Thyroid gland (tissue), 4 donors: ENCODE results near the gene XRCC4.

Experiments
- POLR2A ChIP-seq, 2 donors: fragments of 450-650 bp; IDR thresholded peaks; one replicate each; pipeline ENCODE4 v1.6.1; 2017; ENCODE audit warnings: antibody characterized with exemption in 2 of 2, mild to moderate bottlenecking in 2 of 2, moderate library complexity in 1 of 2
- TF ChIP-seq, protein P1 (sequence below), 6 experiments: fragments of 200-600 bp in 3 of 6; fragments of 450-650 bp in 3 of 6; sonication (generic) in 3 of 6; IDR thresholded peaks; one replicate each; pipeline ENCODE4 v1.5.1; 2016 to 2019; ENCODE audit warnings: antibody characterized with exemption in 6 of 6, mild to moderate bottlenecking in 2 of 6, inconsistent platforms in 1 of 6, moderate library complexity in 1 of 6

DNA sequence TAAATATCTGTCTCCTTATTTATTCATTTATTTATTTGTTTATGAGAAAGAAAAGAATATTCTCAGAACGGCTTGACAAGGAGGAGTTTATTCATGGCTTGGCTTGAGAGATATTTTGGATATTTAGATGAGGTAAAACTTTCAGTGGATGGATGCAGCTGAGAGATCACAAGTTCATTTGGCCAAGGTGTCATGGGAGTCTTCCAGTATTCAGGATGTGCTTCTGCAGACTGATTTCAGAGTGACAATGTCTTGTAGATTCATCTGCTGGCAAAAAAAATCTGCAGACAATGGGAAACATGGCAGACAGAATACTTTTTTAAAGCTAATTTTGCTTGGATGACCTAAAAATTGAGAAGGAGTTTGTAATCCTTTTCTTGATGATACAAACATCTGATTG is 38.5 kb downstream of the XRCC4 start:
- TF ChIP-seq, protein P1, sequence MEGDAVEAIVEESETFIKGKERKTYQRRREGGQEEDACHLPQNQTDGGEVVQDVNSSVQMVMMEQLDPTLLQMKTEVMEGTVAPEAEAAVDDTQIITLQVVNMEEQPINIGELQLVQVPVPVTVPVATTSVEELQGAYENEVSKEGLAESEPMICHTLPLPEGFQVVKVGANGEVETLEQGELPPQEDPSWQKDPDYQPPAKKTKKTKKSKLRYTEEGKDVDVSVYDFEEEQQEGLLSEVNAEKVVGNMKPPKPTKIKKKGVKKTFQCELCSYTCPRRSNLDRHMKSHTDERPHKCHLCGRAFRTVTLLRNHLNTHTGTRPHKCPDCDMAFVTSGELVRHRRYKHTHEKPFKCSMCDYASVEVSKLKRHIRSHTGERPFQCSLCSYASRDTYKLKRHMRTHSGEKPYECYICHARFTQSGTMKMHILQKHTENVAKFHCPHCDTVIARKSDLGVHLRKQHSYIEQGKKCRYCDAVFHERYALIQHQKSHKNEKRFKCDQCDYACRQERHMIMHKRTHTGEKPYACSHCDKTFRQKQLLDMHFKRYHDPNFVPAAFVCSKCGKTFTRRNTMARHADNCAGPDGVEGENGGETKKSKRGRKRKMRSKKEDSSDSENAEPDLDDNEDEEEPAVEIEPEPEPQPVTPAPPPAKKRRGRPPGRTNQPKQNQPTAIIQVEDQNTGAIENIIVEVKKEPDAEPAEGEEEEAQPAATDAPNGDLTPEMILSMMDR (IDR thresholded peaks at IDR 0.05): no peak
- TF ChIP-seq POLR2A (IDR thresholded peaks at IDR 0.05): no peak
